GM20000 (cell line): Measurements from ENCODE around the gene TFDP3.

Experiments
- DNase-seq: peaks from one replicate; pipeline ENCODE4 v3.0.0; 2012; ENCODE audit warnings: low spot score
- CTCF ChIP-seq: IDR thresholded peaks from 2 replicates; pipeline ENCODE4 v1.5.1; 2012; ENCODE audit warnings: mild to moderate bottlenecking, control low read depth; ENCODE audit errors: extremely low read depth, missing control alignments

The TFDP3 gene

GRCh38 chrX:133218329-133218728, at the start of gene TFDP3:
Gene TFDP3 (minus strand): TSS chrX:133218354. CDS start chrX:133218259, 95 bp downstream.
- no peak for TF ChIP-seq CTCF
- no peak for DNase-seq

DNA sequence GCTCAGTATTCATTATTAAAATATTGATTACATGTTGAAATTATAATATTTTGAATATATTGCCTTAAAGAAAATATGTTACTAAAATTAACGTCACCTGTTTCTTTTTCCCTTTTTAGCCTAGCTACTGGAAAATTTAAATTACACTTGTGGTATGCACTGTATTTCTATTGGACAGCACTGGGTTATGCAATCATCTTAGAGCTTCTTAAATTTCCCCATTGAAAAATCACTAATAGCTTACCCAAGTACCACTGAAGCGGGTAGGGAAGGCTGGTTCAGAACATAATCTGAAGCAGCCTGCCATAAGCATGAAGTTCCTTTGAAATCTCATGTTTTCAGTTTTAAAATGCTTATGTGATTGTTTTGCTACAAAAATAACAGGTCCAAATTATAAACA, 49.5 kb upstream of the TFDP3 start:
- TF ChIP-seq CTCF, result no peak
- DNase-seq, result no peak

DNA sequence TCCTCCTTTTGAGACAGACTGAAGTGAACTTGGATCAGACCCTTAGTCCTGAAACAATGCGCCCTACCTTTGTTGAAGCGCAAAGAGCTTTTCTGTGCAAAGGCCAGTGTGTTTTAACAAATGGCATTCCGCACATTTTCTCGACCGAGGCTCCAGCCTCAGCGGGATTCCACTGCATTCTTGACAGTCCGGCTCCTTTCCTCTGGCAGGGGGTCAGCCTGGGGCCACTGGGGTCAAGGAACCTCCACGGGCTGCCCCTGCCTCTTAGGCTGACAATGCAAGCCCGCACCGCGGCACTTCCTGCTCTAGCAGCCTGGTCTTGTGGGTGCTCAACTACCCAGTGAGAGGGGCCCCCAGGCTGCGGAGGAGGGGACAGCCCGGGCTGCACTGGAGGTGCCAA, 47.2 kb upstream of the TFDP3 start:
- TF ChIP-seq CTCF, result no peak
- no peak for DNase-seq

- no peak for TF ChIP-seq CTCF
- no peak for DNase-seq
Observed at GRCh38 chrX:133258481-133258880, 40.3 kb upstream of the TFDP3 start.

DNA sequence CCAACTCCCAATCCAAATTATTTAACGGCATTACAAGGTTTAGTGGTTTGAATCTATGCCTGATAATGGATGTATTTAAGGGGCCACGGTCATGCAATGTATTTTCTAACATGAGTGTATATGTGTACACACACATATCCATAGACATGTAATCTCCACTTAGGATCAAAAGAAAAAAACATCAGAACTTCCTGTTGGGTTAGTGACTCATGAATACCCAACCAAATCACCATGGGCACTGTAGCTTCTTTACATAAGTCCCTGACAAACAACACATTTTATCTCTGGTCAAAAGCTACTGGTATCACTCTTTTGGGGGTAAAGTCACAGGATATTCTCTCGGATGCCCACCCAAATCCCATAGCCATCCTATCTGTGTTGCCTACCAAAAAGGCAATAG, 36.5 kb upstream of the TFDP3 start:
- TF ChIP-seq CTCF, result no peak
- DNase-seq, result no peak

- DNase-seq, result no peak
- TF ChIP-seq CTCF, result no peak
Observed at GRCh38 chrX:133251204-133251603, 33.0 kb upstream of the TFDP3 start.

DNA sequence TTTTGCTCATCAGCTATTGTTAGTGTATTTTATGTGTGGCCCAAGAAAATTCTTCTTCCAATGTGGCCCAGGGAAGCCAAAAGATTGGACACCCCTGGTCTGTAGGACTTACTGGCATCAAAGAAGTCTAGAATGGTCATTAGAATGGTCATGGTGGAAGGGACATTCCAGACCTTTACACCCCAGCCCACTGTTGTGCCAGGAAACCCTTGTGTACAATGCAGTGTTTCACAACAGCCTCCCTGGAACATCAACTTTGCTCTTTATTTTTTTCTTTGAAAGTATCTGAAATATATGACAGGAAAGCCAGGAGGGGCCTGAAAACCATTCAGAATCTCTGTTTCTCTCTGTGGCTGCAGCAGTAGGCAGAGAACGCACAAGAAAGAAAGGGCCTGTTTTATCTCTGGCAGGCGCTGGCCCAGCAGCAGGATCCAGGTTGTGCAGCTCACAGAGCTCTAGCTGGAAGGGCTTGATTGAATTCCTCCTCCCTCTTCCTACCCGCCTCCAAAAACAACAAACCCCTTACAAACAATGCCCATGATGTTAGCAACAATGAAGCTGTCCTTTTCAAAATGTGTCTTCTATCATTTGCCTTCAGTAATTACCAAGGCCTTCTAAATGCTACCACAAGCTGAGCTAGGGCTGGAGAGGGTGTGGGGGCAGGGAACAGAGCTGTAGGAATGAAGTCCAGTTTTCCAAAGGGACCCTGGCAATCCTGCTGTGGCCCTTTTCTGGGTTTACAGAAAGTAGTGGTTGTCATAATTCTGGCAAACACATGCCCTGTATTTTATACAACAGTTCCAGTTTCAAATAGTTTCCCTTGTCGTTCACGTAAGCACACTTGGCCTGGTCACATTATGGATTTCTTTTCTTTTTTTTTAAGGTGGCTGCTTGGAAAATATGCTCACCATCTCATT, 32.3 kb upstream of the TFDP3 start:
- no peak for DNase-seq
- TF ChIP-seq CTCF, result no peak
